Activated T-cell treated with anti-CD3 and anti-CD28 coated beads, Interleukin-2, amount 50 U/mL, for 4 hours (primary cell): ENCODE measurements around the gene PDP2. TPM values are rescaled to one million over a fixed set of nuclear protein-coding genes. Genes with fewer than 3 reads are reported as not detected.
A peak's percentile ranks its signal among the peaks of the same experiment; 100 is the strongest.

Experiments
- ATAC-seq, 2 donors: fragments of 200-7000 bp; cut with Tn5 transposase; one replicate each; pipeline ENCODE4 v1.10.0; 2021
- DNase-seq: peaks from one replicate; pipeline ENCODE4 v3.0.0-alpha.2; 2020
- H3K27me3 Mint-ChIP-seq: one replicate; pipeline ENCODE4 v1.8.0; 2021; ENCODE audit warnings: low read depth, mixed read lengths
- H3K36me3 Mint-ChIP-seq: one replicate; pipeline ENCODE4 v1.8.0; 2022; ENCODE audit warnings: mixed read lengths; ENCODE audit not compliant: insufficient read depth
- H3K4me1 Mint-ChIP-seq: one replicate; pipeline ENCODE4 v1.8.0; 2021; ENCODE audit warnings: low read depth, mixed read lengths
- H3K4me3 Mint-ChIP-seq: one replicate; pipeline ENCODE4 v1.8.0; 2021; ENCODE audit warnings: mild to moderate bottlenecking, moderate library complexity, mixed read lengths
- H3K9me3 Mint-ChIP-seq: one replicate; pipeline ENCODE4 v1.8.0; 2021; ENCODE audit warnings: mixed read lengths
- total RNA-seq, 3 donors: library from RNA; stranded (reverse); gene quantifications; one replicate each; pipeline ENCODE4 v1.2.1, GENCODE V29; 2021

The PDP2 gene
- total RNA-seq, 3 donors from 2014 or later: 27.4 to 31.1 (median 28.4) TPM

DNA sequence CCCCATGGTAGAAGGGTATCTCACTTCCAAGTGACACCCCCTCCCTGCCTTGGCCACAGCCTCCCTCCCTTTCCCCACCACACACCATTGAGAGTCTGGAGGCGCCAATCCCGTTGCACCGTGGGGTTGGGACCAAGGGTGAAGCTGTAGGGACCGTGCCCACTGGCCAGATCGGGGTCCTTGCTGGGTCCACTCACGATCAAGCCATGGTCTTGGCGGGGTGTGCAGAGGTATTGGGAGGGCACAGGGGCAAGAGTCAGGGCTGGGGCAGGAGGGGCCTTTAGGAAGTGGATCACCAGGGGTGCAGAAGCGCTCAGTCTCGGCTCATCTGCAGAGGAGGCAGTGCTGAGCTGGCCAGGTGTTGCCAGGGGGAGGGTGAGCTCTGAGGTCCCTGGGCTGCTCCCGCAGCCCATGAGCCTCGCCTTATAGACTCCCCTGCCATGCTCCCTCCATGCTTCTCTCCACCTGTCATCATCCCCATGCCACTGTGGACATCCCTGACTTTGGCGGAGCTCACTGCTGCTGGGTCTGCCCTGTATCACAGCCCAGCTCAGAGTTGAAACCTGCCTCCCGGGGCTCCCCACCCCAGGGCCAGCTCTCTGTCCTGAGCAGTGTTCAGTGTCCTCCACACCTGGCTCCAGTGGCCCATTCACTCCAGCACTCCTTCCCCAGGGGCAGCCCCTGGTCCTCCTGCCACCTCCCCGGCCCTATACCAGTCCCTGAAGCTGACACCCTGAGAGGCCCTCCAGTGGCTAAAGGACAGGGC lies 30.0 kb downstream of the PDP2 start:
- Mint-ChIP-seq H3K36me3 (no peaks in the 10 kb centered on the region), H3K4me3 (no peak overlapping the region), H3K9me3 (no peaks in the 10 kb centered on the region), H3K27me3 (no peaks in the 10 kb centered on the region), H3K4me1 (peaks cover 8% of the 10 kb centered on the region)
- no peak for DNase-seq
- ATAC-seq: no peak

DNA sequence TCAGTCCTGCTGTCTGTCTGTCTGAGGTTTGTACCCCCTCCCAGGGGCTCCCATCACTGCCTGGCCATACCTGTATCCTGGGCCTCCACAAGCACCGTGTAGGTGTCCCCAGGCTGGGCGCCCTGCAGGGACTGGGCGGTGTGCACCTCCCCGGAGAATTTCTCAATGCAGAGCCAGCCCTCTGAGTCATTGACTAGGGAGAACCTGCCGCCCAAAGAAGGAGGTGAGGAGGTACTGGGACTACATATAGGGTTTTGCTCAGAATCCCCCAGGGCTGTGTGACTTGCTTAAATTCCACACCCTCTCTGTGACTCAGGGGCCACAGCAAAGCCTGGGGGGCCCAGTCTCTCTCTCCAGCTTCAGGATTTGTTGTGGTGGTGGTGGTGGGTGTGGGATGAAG lies 30.8 kb downstream of the PDP2 start:
- ATAC-seq: peak in 1 of 2 donors; percentile 5
- H3K4me1 Mint-ChIP-seq: peaks cover 4% of the 10 kb centered on the region
- H3K4me3 Mint-ChIP-seq: no peak overlapping the region
- H3K9me3 Mint-ChIP-seq: no peaks in the 10 kb centered on the region
- no peak for DNase-seq
- no peaks in the 10 kb centered on the region for H3K36me3 Mint-ChIP-seq
- H3K27me3 Mint-ChIP-seq: no peaks in the 10 kb centered on the region

DNA sequence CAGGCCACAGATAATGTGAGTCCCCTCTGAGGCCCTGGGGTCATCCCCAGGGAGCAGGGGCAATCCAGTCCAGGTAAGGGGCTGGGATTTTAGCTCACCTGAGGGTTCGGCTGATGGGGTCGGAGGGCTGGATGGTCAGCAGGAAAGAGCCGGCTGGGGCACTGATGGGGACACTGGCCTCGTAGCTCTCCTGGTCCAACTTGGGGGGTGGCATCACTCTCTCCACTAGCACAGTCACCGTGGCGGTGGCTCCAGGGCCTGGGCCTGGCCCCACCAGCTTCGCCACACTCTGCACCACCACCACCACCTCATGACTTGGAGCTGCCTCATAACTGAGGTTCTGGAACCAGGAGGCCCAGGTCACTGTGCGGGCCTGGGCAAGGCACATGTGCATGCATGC lies 31.5 kb downstream of the PDP2 start:
- Mint-ChIP-seq H3K27me3 (no peaks in the 10 kb centered on the region), H3K4me1 (no peaks in the 10 kb centered on the region), H3K4me3 (no peak overlapping the region), H3K9me3 (no peaks in the 10 kb centered on the region), H3K36me3 (no peaks in the 10 kb centered on the region)
- ATAC-seq: no peak
- no peak for DNase-seq

DNA sequence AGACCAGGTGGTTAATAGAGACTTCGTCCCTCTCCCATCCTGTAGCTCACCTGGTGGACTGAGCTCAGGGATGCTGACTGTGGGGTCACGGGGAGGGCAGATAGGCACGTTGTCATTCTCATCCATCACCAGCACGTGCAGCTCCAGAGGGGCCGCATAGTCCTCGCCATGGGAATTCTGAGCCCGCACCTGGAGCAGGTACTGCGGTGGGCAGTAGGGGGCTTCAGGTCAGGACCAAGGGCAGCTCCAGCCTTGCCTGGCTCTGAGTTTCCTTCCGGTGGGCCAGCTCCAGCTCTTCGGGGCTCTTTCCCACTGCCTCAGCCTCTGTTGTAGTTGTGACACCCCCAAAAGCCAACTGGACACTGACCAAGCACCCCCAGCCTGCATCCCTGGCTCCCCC lies 32.8 kb downstream of the PDP2 start:
- no peak for DNase-seq

DNA sequence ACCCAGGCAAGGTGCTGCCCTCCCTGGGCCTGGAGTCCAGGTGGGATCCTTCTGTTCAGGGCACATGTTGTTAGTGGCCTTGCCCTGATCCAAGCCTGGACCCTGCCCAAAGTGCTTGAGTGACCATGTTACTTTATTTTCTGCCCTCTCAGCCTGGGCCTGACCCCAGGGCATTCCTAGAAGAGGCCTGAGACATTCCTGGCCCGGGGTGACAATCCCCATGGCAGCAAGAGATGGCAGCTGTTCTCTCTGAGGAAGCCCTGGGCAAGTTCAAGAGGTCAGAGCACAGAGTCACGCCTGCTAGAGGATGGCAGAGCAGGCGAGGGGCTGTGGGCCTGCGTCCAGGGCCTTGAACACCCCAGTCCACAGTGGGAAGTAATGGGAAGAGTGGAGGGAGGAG lies 33.4 kb downstream of the PDP2 start:
- no peak for DNase-seq
- ATAC-seq: no peak
- no peak overlapping the region for H3K4me3 Mint-ChIP-seq
- H3K4me1 Mint-ChIP-seq: no peaks in the 10 kb centered on the region
- H3K36me3 Mint-ChIP-seq: no peaks in the 10 kb centered on the region
- H3K9me3 Mint-ChIP-seq: no peaks in the 10 kb centered on the region
- no peaks in the 10 kb centered on the region for H3K27me3 Mint-ChIP-seq

More for the DNA sequence above, 32.8 kb downstream of the PDP2 start:
- no peak for ATAC-seq
- Mint-ChIP-seq H3K4me3 (no peak overlapping the region), H3K27me3 (no peaks in the 10 kb centered on the region), H3K36me3 (no peaks in the 10 kb centered on the region), H3K4me1 (no peaks in the 10 kb centered on the region), H3K9me3 (no peaks in the 10 kb centered on the region)

DNA sequence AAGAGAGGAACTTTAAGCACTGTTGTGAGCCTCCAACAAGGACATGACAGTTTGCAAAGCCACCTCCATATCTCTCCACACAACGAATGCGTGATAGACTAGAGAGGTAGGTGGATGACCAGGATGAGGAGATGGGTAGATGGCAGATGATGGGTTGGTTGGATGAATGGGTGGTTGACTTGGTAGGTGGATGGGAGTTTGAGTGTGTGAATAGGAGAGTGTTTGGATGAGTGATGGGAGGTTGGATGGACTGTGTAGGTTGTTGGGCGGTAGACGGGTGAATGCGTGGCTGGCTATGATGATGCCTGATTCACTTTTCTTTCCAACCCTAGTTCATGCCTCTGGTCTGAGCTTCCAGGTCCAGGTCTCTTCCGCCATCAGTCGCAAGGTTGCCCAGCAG lies 34.2 kb downstream of the PDP2 start:
- no peak overlapping the region for H3K4me3 Mint-ChIP-seq
- no peak for ATAC-seq
- no peaks in the 10 kb centered on the region for H3K27me3 Mint-ChIP-seq
- H3K4me1 Mint-ChIP-seq: no peaks in the 10 kb centered on the region
- DNase-seq: no peak
- H3K36me3 Mint-ChIP-seq: no peaks in the 10 kb centered on the region
- H3K9me3 Mint-ChIP-seq: no peaks in the 10 kb centered on the region

DNA sequence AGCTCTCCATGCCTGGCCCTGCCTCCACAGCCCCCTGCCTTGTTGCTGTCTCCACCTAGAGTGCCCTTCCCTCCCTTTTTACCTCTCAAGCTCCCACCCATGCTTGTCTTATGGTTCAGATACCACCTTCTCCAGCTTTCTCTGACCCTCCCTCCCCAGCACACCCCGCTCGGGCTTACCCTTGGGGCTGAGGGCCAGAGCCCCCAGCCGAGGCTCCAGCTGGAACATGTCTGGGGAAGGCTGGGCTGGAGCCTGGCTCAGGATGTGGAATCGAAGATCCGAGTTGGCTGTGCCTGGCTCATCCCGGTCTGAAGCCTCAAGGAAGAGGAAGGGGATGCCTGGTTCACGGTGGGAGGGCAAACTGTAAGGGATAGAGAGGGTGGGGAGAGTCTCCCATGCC lies 34.7 kb downstream of the PDP2 start:
- no peak for ATAC-seq
- no peaks in the 10 kb centered on the region for H3K4me1 Mint-ChIP-seq
- no peaks in the 10 kb centered on the region for H3K36me3 Mint-ChIP-seq
- H3K27me3 Mint-ChIP-seq: no peaks in the 10 kb centered on the region
- DNase-seq: no peak
- no peaks in the 10 kb centered on the region for H3K9me3 Mint-ChIP-seq
- no peak overlapping the region for H3K4me3 Mint-ChIP-seq

DNA sequence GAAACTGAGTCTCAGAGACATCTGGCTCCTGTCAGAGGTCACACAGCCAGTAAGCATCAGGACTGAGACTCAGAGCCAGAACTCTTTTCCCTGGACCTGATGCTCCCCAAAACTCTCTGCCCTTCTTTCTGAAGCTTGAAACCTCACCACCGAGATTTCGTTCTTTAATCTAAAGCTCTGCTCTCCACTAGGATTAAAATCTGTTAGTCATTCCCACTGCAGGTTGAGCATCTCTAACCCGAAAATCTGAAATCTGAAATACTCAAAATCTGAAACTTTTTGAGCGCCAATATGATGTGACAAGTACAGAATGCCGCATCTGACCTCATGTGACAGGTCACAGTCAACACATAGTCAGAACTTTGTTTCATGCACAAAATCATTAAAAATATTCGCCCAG lies 36.2 kb downstream of the PDP2 start:
- Mint-ChIP-seq H3K4me3 (no peak overlapping the region), H3K4me1 (no peaks in the 10 kb centered on the region)
- no peak for ATAC-seq

DNA sequence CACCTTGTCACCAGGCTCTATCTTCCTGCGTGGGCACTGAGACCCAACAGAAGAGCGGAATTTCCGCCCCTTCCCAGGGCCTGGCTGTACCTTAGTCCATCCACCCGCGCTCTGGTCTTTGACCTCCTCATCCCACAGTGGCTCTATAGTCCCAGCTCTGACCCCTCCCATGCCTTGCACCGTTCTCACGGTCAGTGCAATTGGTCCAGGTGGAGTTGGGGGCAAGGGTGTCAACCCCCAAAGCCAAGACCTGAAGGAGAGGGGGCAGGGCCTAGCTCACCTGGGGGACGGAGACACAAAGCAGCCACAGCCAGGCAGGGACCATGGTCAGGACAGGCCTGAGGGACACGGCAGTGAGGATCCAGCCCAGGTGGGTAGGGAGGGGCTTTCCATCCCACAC lies 37.4 kb downstream of the PDP2 start:
- no peaks in the 10 kb centered on the region for H3K4me1 Mint-ChIP-seq
- H3K9me3 Mint-ChIP-seq: no peaks in the 10 kb centered on the region
- no peak for ATAC-seq
- H3K27me3 Mint-ChIP-seq: peaks cover 8% of the 10 kb centered on the region
- H3K36me3 Mint-ChIP-seq: no peaks in the 10 kb centered on the region
- no peak overlapping the region for H3K4me3 Mint-ChIP-seq
- no peak for DNase-seq

More for the DNA sequence above, 36.2 kb downstream of the PDP2 start:
- no peaks in the 10 kb centered on the region for H3K36me3 Mint-ChIP-seq
- H3K27me3 Mint-ChIP-seq: peaks cover 4% of the 10 kb centered on the region
- no peaks in the 10 kb centered on the region for H3K9me3 Mint-ChIP-seq
- DNase-seq: no peak

DNA sequence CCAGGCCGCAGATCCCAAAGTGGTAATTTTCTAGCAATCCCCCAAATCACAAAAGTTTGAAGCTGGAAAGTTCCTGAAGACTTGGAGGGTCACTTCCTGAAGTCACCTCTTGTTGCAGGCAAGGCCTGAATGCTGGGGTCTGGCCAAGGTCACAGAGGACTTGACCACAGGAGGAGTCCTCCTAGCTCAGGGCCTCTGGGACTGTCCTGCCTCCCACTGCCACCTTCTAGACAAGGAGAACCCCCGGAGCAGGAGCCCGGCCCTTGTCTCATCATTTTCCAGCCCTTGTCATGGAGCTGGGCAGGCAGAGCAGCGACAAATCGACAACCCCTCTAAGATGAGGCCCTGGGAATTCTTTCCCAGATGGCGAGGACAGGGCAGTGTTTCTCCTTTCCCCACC lies 38.0 kb downstream of the PDP2 start:
- DNase-seq (no peak), ATAC-seq (no peak)
- H3K9me3 Mint-ChIP-seq: no peaks in the 10 kb centered on the region
- H3K27me3 Mint-ChIP-seq: peaks cover 13% of the 10 kb centered on the region
- no peaks in the 10 kb centered on the region for H3K4me1 Mint-ChIP-seq
- no peak overlapping the region for H3K4me3 Mint-ChIP-seq
- no peaks in the 10 kb centered on the region for H3K36me3 Mint-ChIP-seq

DNA sequence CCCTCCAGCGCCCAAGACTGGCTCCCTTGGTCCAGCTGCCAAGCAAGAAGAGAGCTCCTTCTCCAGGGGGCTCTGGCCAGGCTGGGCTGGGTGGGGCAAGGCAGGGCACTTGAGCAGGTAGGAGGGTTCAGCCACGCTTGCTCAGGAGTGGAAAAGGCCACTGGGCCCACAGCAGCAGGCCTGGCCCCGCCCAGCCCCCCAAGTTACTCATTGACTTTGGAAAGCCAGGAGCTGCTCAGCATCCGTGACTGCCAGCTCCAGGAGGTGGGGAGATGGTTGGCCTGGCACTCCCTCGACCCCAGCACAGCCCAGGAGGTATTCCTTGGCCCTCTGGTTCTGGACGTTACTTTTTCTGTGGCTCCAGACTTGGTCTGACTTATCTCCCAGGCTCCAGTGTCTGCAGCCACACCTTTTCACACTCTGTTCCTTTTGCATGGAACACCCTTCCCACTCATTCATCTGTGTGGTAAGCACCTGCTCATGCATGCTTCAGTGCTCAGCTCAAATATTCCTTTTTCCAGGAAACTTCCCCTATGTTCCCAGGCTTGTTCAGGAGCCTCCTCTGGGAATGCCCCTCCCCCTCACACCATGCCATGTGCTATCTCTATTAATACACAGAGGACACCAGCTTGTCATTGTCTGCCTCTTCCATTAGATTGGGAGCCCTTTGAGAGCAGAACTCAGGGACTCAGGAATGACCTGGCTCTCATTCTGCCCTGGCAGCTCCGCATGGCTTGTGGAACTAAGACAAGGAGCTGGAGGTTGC lies 38.7 kb downstream of the PDP2 start, which contains the start of gene CDH16:
TSS of gene CDH16 (minus strand) at position 83 of the 766 bp plus-strand sequence. CDS start 820 bp downstream, outside the sequence.
- Mint-ChIP-seq H3K27me3 (peaks cover 19% of the 10 kb centered on the region), H3K4me1 (no peaks in the 10 kb centered on the region), H3K9me3 (no peaks in the 10 kb centered on the region), H3K36me3 (no peaks in the 10 kb centered on the region), H3K4me3 (no peak within 1 kb of the TSS)
- ATAC-seq (no peak), DNase-seq (no peak)

DNA sequence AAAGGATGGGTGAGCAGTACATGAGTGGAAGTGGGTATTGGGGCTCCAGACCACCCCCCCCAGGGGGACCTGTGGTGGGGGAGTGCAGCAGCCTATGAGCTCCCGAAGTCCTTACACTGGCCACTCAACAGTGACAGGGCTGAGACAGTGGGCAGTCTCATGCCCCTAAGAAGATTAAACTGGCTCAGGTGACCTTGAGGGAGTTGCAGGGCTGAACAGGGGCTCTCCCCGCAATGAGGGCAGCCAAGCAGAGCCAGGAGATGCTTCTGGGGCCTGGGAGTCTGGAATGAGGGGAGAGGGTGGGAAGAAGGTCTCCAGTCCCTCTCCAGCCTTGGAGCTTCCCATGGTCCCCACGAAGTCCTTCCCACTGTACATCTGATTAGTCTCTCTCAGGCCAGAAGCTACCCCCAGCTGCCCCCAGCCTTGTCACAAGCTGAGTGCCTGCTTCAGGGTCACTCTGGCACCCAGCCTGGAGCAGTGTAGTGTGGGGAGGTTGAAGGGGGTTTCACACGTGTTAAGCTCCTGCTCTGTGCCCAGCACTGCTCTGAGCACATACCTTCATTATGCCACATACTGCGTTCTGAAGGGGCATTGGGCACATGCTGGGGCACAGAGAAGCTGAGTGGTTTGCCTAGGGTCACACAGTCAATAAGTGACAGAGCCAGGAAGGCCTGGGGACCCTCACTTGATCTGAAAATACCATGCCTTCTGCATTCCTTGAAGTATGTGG lies 39.4 kb downstream of the PDP2 start:
- H3K27me3 Mint-ChIP-seq: peaks cover 24% of the 10 kb centered on the region
- no peaks in the 10 kb centered on the region for H3K36me3 Mint-ChIP-seq
- DNase-seq (no peak), ATAC-seq (no peak)
- H3K9me3 Mint-ChIP-seq: no peaks in the 10 kb centered on the region
- H3K4me1 Mint-ChIP-seq: no peaks in the 10 kb centered on the region
- H3K4me3 Mint-ChIP-seq: no peak overlapping the region

DNA sequence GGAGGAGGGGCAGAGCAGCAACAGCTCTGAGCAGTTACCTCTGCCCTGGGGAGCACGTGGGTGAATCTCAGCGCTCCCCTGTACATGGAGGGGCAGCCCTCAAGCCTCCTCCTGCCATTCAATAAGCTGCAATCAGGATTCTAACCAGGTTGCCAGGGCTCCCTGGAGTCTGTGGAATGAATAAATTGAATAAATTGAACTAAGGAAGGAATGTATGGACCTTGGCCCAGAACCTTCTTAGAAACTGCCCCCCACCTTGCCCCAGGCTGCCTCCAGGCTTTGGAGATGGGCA lies 39.9 kb downstream of the PDP2 start:
- H3K9me3 Mint-ChIP-seq: no peaks in the 10 kb centered on the region
- ATAC-seq (no peak), DNase-seq (no peak)
- peaks cover 25% of the 10 kb centered on the region for H3K27me3 Mint-ChIP-seq
- no peaks in the 10 kb centered on the region for H3K4me1 Mint-ChIP-seq
- no peak overlapping the region for H3K4me3 Mint-ChIP-seq
- H3K36me3 Mint-ChIP-seq: no peaks in the 10 kb centered on the region

DNA sequence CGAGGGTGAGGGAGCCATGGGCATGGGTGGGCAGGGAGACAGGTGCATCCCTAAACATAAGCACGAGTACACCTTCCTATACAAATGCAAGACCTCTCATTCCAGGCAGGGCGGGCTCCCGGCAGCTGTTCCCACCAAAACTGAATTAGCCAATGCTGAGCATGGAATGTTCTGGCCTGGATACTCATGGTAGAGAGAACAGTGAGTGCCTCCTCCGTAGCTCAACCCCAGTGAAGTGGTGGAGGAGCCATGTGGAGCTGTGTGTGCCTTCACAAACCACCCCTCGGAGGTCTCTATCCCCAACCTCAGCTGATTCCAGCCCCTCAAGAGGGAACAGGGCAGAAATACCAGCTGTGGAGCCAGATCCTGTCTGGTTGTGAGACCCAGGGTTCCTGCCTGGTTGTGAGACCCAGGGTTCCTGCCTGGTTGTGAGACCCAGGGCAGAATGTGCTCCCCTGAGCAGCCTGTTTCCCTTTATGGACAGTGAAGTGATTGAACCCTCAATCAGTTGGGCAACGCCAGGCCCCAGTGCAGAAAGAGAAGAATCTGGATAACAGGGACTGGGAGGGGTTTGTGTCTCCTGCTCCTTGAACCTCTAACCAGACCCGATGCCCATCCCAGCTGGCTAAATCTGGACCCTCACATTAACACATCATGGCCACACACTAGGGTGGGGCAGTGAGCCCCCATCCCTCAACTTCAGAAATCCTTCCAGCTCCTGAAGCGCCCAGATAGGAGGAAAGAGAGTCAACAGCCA lies 40.8 kb downstream of the PDP2 start:
- Mint-ChIP-seq H3K4me1 (peaks cover 6% of the 10 kb centered on the region), H3K4me3 (no peak overlapping the region), H3K36me3 (no peaks in the 10 kb centered on the region), H3K9me3 (no peaks in the 10 kb centered on the region), H3K27me3 (peaks cover 34% of the 10 kb centered on the region)
- DNase-seq: no peak
- no peak for ATAC-seq
